Activated CD4-positive, alpha-beta T cell treated with anti-CD3 and anti-CD28 coated beads for 36 hours (primary cell): ENCODE results near the gene PRKCA. TPM values are rescaled to one million over a fixed set of nuclear protein-coding genes. Genes with fewer than 3 reads are reported as not detected.

ENCODE experiments used
- ATAC-seq: fragments of 200-7000 bp; cut with Tn5 transposase; one replicate; pipeline ENCODE4 v1.10.0; 2021; ENCODE audit warnings: mild to moderate bottlenecking, moderate library complexity
- CTCF ChIA-PET: fragments of 350-600 bp; sonication (Branson Sonifier 250); formaldehyde crosslinking; loops from one replicate; lab custom pipeline; 2021; ENCODE audit warnings: antibody characterized with exemption; lab: Charles Lee
- POLR2A ChIA-PET: fragments of 350-600 bp; sonication (Branson Sonifier 250); formaldehyde crosslinking; loops from one replicate; lab custom pipeline; 2021; ENCODE audit warnings: antibody characterized with exemption, inconsistent platforms; lab: Charles Lee
- DNase-seq: peaks from one replicate; pipeline ENCODE4 v3.0.0-alpha.2; 2020
- H3K27ac Mint-ChIP-seq: one replicate; pipeline ENCODE4 v1.8.0; 2021; ENCODE audit warnings: mixed read lengths
- H3K27me3 Mint-ChIP-seq: one replicate; pipeline ENCODE4 v1.8.0; 2021; ENCODE audit warnings: mixed read lengths
- H3K36me3 Mint-ChIP-seq: one replicate; pipeline ENCODE4 v1.8.0; 2021; ENCODE audit warnings: low read depth, mixed read lengths
- H3K4me1 Mint-ChIP-seq: one replicate; pipeline ENCODE4 v1.8.0; 2021; ENCODE audit warnings: mixed read lengths
- H3K4me3 Mint-ChIP-seq: one replicate; pipeline ENCODE4 v1.8.0; 2021; ENCODE audit warnings: mild to moderate bottlenecking, moderate library complexity, mixed read lengths
- H3K9me3 Mint-ChIP-seq: one replicate; pipeline ENCODE4 v1.8.0; 2021; ENCODE audit warnings: low read depth, mixed read lengths
- intact Hi-C, 2 experiments: fragments of 100-400 bp; cut with DNase I in 1 of 2; cut with micrococcal nuclease in 1 of 2; formaldehyde crosslinking; loops; one replicate each; pipeline versions ENCODE4 v1.14.2 to v1.15.1; 2022 to 2024; cut with DNase I, micrococcal nuclease
- total RNA-seq, 2 experiments: library from RNA; stranded (reverse); gene quantifications; one replicate each; pipeline ENCODE4 v1.2.3, GENCODE V29; 2021

The PRKCA gene
- total RNA-seq, 2 experiments from 2014 or later, result 73.3 to 77.0 TPM

- Mint-ChIP-seq H3K27ac (no peak overlapping the region), H3K27me3 (no peaks in the 10 kb centered on the region), H3K4me3 (no peak overlapping the region), H3K9me3 (peaks cover 6% of the 10 kb centered on the region), H3K4me1 (peaks cover 33% of the 10 kb centered on the region), H3K36me3 (peaks cover 38% of the 10 kb centered on the region)
- ChIA-PET CTCF (no interaction called here), POLR2A (interaction anchor here (0.5 kb wide), 1 partner anchor 37 kb away, joined by 5 read pairs; no protein-coding TSS in a partner anchor)
- ATAC-seq, result no peak
- no peak for DNase-seq
- intact Hi-C loops, result no loop called here
Observed at GRCh38 chr17:66678827-66679226, 376.4 kb downstream of the PRKCA start.

GRCh38 chr17:66679631-66680517 is 377.5 kb downstream of the PRKCA start:
- Mint-ChIP-seq H3K4me1 (peaks cover 24% of the 10 kb centered on the region), H3K4me3 (no peak overlapping the region), H3K27me3 (no peaks in the 10 kb centered on the region), H3K36me3 (peaks cover 36% of the 10 kb centered on the region), H3K27ac (peak overlapping the region; percentile 19), H3K9me3 (peaks cover 6% of the 10 kb centered on the region)
- CTCF ChIA-PET, result no interaction called here
- intact Hi-C loops, result no loop called here
- DNase-seq, result no peak
- ATAC-seq, result no peak
- POLR2A ChIA-PET, result no interaction called here

- Mint-ChIP-seq H3K27me3 (no peaks in the 10 kb centered on the region), H3K27ac (no peak overlapping the region)
- no peak for DNase-seq
Observed at GRCh38 chr17:66682283-66682682, 379.9 kb downstream of the PRKCA start.

GRCh38 chr17:66684261-66684660 is 381.8 kb downstream of the PRKCA start:
- Mint-ChIP-seq H3K4me1 (peaks cover 3% of the 10 kb centered on the region), H3K9me3 (no peaks in the 10 kb centered on the region), H3K36me3 (peaks cover 30% of the 10 kb centered on the region), H3K27me3 (no peaks in the 10 kb centered on the region), H3K4me3 (no peak overlapping the region), H3K27ac (no peak overlapping the region)
- intact Hi-C loops, result no loop called here
- DNase-seq (no peak), ATAC-seq (no peak)
- POLR2A ChIA-PET, result no interaction called here
- CTCF ChIA-PET, result no interaction called here

More at GRCh38 chr17:66682283-66682682, 379.9 kb downstream of the PRKCA start:
- Mint-ChIP-seq H3K4me3 (no peak overlapping the region), H3K4me1 (peaks cover 17% of the 10 kb centered on the region), H3K36me3 (peaks cover 36% of the 10 kb centered on the region), H3K9me3 (peaks cover 6% of the 10 kb centered on the region)
- ChIA-PET POLR2A (no interaction called here), CTCF (no interaction called here)
- intact Hi-C loops, result no loop called here
- ATAC-seq, result no peak

GRCh38 chr17:66684731-66685130 is 382.3 kb downstream of the PRKCA start:
- Mint-ChIP-seq H3K27ac (no peak overlapping the region), H3K9me3 (no peaks in the 10 kb centered on the region), H3K4me1 (no peaks in the 10 kb centered on the region), H3K36me3 (peaks cover 29% of the 10 kb centered on the region), H3K27me3 (no peaks in the 10 kb centered on the region), H3K4me3 (no peak overlapping the region)
- intact Hi-C loops, result no loop called here
- CTCF ChIA-PET, result no interaction called here
- POLR2A ChIA-PET, result no interaction called here
- DNase-seq (no peak), ATAC-seq (no peak)

GRCh38 chr17:66686601-66687000 is 384.2 kb downstream of the PRKCA start:
- no peaks in the 10 kb centered on the region for H3K27me3 Mint-ChIP-seq
- H3K9me3 Mint-ChIP-seq, result no peaks in the 10 kb centered on the region
- no peak overlapping the region for H3K4me3 Mint-ChIP-seq
- H3K4me1 Mint-ChIP-seq, result no peaks in the 10 kb centered on the region
- CTCF ChIA-PET, result interaction anchor here (0.9 to 1.6 kb wide), 3 partner anchors 10 to 212 kb away, joined by 4 to 5 read pairs (median 4); no protein-coding TSS in a partner anchor
- no peak overlapping the region for H3K27ac Mint-ChIP-seq
- ATAC-seq, result no peak
- intact Hi-C loops, result no loop called here
- DNase-seq, result no peak
- POLR2A ChIA-PET, result no interaction called here
- H3K36me3 Mint-ChIP-seq, result peaks cover 44% of the 10 kb centered on the region

GRCh38 chr17:66687570-66688284 is 385.3 kb downstream of the PRKCA start:
- H3K4me3 Mint-ChIP-seq, result no peak overlapping the region
- no peaks in the 10 kb centered on the region for H3K4me1 Mint-ChIP-seq
- H3K27me3 Mint-ChIP-seq, result no peaks in the 10 kb centered on the region
- intact Hi-C loops, result no loop called here
- no peaks in the 10 kb centered on the region for H3K9me3 Mint-ChIP-seq
- DNase-seq (no peak), ATAC-seq (no peak)
- CTCF ChIA-PET, result interaction anchor here (1.3 kb wide), 1 partner anchor 11 kb away, joined by 5 read pairs; no protein-coding TSS in a partner anchor
- H3K36me3 Mint-ChIP-seq, result peaks cover 51% of the 10 kb centered on the region
- POLR2A ChIA-PET, result no interaction called here
- no peak overlapping the region for H3K27ac Mint-ChIP-seq

GRCh38 chr17:66689221-66689620 is 386.8 kb downstream of the PRKCA start:
- H3K36me3 Mint-ChIP-seq, result peaks cover 58% of the 10 kb centered on the region
- ChIA-PET POLR2A (no interaction called here), CTCF (interaction anchor here (0.5 kb wide), 2 partner anchors 415 to 1216 kb away, joined by 3 read pairs; no protein-coding TSS in a partner anchor)
- intact Hi-C loops, result no loop called here
- H3K27ac Mint-ChIP-seq, result no peak overlapping the region
- no peak overlapping the region for H3K4me3 Mint-ChIP-seq
- no peak for DNase-seq
- no peak for ATAC-seq
- H3K27me3 Mint-ChIP-seq, result no peaks in the 10 kb centered on the region
- H3K9me3 Mint-ChIP-seq, result no peaks in the 10 kb centered on the region
- H3K4me1 Mint-ChIP-seq, result no peaks in the 10 kb centered on the region

GRCh38 chr17:66690166-66690565 is 387.8 kb downstream of the PRKCA start:
- H3K4me1 Mint-ChIP-seq, result peaks cover 5% of the 10 kb centered on the region
- intact Hi-C loops, result no loop called here
- no peak for ATAC-seq
- H3K4me3 Mint-ChIP-seq, result no peak overlapping the region
- ChIA-PET POLR2A (no interaction called here), CTCF (no interaction called here)
- H3K36me3 Mint-ChIP-seq, result peaks cover 65% of the 10 kb centered on the region
- no peaks in the 10 kb centered on the region for H3K9me3 Mint-ChIP-seq
- no peak overlapping the region for H3K27ac Mint-ChIP-seq
- H3K27me3 Mint-ChIP-seq, result no peaks in the 10 kb centered on the region
- DNase-seq, result no peak

- Mint-ChIP-seq H3K4me3 (no peak overlapping the region), H3K9me3 (peaks cover 2% of the 10 kb centered on the region), H3K27me3 (no peaks in the 10 kb centered on the region), H3K27ac (peak overlapping the region; percentile 23), H3K36me3 (peaks cover 81% of the 10 kb centered on the region), H3K4me1 (peaks cover 5% of the 10 kb centered on the region)
- ChIA-PET CTCF (interaction anchor here (0.6 kb wide), 1 partner anchor 35 kb away, joined by 3 read pairs; no protein-coding TSS in a partner anchor), POLR2A (no interaction called here)
- intact Hi-C loops, result no loop called here
- DNase-seq (no peak), ATAC-seq (no peak)
Observed at GRCh38 chr17:66691644-66692420, 389.4 kb downstream of the PRKCA start.

GRCh38 chr17:66692421-66692690 is 389.9 kb downstream of the PRKCA start:
- H3K9me3 Mint-ChIP-seq, result peaks cover 4% of the 10 kb centered on the region
- H3K4me3 Mint-ChIP-seq, result no peak overlapping the region
- ChIA-PET POLR2A (no interaction called here), CTCF (no interaction called here)
- intact Hi-C loops, result no loop called here
- DNase-seq, result no peak
- peaks cover 5% of the 10 kb centered on the region for H3K4me1 Mint-ChIP-seq
- no peaks in the 10 kb centered on the region for H3K27me3 Mint-ChIP-seq
- no peak overlapping the region for H3K27ac Mint-ChIP-seq
- no peak for ATAC-seq
- H3K36me3 Mint-ChIP-seq, result peaks cover 83% of the 10 kb centered on the region
